Motor neuron (in vitro differentiated cells): ENCODE measurements around the gene PSMB2. TPM values are rescaled to one million over a fixed set of nuclear protein-coding genes. Genes with fewer than 3 reads are reported as not detected.

Experiments
- ATAC-seq, 8 experiments: fragments of 200-7000 bp; cut with Tn5 transposase; replicated peaks in 6 of 8; 2 replicates each; pipeline ENCODE4 v1.8.0; 2021; ENCODE audit warnings: mild to moderate bottlenecking in 8 of 8, moderate library complexity in 8 of 8
- H3K27ac ChIP-seq, 2 donors: fragments of 250-450 bp; sonication (Bioruptor Pico); 2 replicates each; pipeline ENCODE4 v1.9.0; 2021; ENCODE audit warnings: antibody characterized with exemption in 2 of 2, mild to moderate bottlenecking in 2 of 2, moderate library complexity in 1 of 2
- H3K4me1 ChIP-seq, 2 donors: fragments of 250-450 bp; sonication (Bioruptor Pico); replicated peaks in 1 of 2; 2 replicates each; pipeline ENCODE4 v1.6.1; 2021; ENCODE audit warnings: antibody characterized with exemption in 2 of 2, mild to moderate bottlenecking in 2 of 2, moderate library complexity in 1 of 2
- H3K4me3 ChIP-seq, 5 donors: fragments of 250-450 bp; sonication (Bioruptor Pico); 2 replicates each; pipeline ENCODE4 v1.9.0; 2021; ENCODE audit warnings: antibody characterized with exemption in 5 of 5, mild to moderate bottlenecking in 5 of 5, moderate library complexity in 4 of 5
- WGBS, 10 experiments: fragments of 450-650 bp; shearing (Covaris generic); methylation state at CpG; one replicate each; pipeline ENCODE4 v1.0.0; 2022; 5-methylcytosine and 5-hydroxymethylcytosine counted together
- in situ Hi-C, 9 experiments: fragments of 400-800 bp; cut with MboI; loops; one replicate each; pipeline ENCODE4 v1.15.0; 2021; ENCODE audit warnings: low sequenced_read_pairs in 9 of 9, low pct_unique_long_range_greater_than_20kb in 2 of 9; ENCODE audit not compliant: unreplicated experiment in 9 of 9
- total RNA-seq, 8 experiments: library from RNA; unstranded; fragments of 300-600 nt; gene quantifications; 2 replicates each; pipeline versions ENCODE4 v1.2.3 to v1.2.4, GENCODE V29; 2022

PSMB2 gene
- total RNA-seq, 8 experiments from 2014 or later = 50.1 to 109 (median 74.9) TPM

DNA sequence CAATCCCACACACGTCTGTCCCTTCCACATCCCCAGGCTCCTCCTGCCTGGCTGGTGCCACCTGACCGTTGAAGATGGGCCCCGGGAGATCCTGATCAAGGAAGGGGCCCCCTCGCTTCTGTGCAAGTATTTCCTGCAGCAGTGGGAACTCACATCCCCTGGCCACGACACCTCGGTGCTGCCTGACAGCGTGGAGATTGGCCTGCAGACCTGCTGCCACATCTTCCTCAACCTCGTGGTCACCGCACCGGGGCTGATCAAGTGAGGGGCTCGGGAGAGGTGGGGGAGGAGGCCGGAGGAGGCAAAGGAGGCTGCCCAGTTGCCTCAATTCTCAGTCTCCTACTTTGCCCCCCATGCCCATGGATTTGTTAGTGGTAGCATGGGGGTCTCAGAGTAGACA lies 78.2 kb downstream of the PSMB2 start:
- Histone ChIP-seq H3K4me1 (peaks cover 4 to 8% of the 10 kb centered on the region in 2 donors), H3K4me3 (no peak overlapping the region), H3K27ac (no peak overlapping the region)
- WGBS, 10 experiments = 63 to 100% (median 93%) methylated on average over 1 to 4 of the region's 12 CpGs; no CpG with 5 or more reads in 5 of the 10 experiments
- in situ Hi-C loops = loop anchor here in 5 of 9 experiments (10.0 to 25.0 kb wide), 2 partner anchors 149 to 162 kb away; partner anchors contain the start of gene C1orf216 (in 2 of the 5)
- ATAC-seq = no peak

DNA sequence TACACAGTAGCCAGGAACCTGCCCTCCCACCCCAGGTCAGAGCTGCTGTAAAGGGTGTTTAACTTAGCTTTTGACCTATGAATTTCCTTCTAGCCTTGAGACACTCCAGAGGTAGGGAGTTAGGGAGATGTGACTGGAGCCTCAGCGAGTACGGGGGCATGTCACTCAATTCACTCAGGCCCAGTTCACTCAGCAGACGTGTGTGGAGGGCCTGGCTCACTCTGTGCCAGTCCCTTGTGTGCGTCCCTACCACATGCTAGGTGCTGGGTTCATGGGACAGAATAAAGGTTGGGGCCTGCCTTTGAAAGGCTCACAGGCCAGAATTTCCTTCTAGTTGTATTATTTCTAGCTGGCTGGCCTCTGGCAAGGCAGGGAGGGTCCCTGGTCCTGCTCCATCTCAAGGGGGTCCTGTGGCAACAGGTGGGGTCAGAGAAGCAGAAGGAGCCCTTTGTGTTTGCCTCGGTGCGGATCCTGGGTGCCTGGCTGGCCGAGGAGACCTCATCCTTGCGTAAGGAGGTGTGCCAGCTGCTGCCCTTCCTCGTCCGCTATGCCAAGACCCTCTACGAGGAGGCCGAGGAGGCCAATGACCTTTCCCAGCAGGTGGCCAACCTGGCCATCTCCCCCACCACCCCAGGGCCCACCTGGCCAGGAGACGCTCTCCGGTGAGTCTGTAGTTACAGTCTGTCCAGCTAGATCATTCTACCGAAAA lies 79.2 kb downstream of the PSMB2 start:
- in situ Hi-C loops = loop anchor here in 5 of 9 experiments (10.0 to 25.0 kb wide), 2 partner anchors 150 to 163 kb away; partner anchors contain the start of gene C1orf216 (in 2 of the 5)
- WGBS, 10 experiments = 60 to 100% (median 86%) methylated on average over 1 to 13 of the region's 15 CpGs; no CpG with 5 or more reads in 3 of the 10 experiments
- Histone ChIP-seq H3K4me3 (no peak overlapping the region), H3K27ac (no peak overlapping the region), H3K4me1 (peaks cover 4 to 8% of the 10 kb centered on the region in 2 donors)
- no peak for ATAC-seq

DNA sequence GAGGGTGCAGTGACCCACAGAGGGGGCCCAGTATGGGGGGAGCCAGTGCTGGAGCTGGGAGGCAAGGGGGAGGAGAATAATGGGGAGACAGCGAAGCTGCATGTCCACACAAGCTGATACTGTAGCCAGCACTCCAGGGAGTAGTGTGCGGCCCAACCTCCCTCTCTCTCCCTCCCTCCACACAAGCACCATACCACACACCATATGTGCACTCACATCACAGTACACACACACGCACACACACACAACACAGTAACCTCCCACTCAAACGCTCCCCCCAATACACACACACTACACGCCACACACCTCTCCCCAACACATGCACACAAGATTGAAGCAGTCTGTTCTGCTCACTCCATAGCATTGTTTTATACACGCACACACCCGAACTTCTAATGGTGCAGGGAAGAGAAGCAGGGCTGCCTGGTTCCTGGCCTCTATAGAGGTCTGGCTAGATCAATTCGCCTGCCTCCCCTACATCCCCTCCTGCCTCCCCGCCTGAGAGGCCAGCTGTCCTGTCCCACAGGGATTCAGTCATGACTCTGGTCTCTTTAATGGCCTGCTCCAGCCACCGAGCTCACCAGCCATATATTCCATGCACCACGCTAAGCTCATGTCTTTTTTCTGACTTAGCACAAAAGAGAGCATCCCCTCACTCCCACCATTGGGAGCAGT lies 79.9 kb downstream of the PSMB2 start:
- Histone ChIP-seq H3K4me3 (no peak overlapping the region), H3K27ac (no peak overlapping the region), H3K4me1 (peaks cover 4 to 8% of the 10 kb centered on the region in 2 donors)
- no peak for ATAC-seq
- 71 to 94% (median 85%) methylated on average over 3 to 4 of the region's 11 CpGs; no CpG with 5 or more reads in 6 of the 10 experiments for WGBS, 10 experiments
- in situ Hi-C loops = loop anchor here in 5 of 9 experiments (10.0 to 25.0 kb wide), 2 partner anchors 151 to 163 kb away; partner anchors contain the start of gene C1orf216 (in 2 of the 5)

DNA sequence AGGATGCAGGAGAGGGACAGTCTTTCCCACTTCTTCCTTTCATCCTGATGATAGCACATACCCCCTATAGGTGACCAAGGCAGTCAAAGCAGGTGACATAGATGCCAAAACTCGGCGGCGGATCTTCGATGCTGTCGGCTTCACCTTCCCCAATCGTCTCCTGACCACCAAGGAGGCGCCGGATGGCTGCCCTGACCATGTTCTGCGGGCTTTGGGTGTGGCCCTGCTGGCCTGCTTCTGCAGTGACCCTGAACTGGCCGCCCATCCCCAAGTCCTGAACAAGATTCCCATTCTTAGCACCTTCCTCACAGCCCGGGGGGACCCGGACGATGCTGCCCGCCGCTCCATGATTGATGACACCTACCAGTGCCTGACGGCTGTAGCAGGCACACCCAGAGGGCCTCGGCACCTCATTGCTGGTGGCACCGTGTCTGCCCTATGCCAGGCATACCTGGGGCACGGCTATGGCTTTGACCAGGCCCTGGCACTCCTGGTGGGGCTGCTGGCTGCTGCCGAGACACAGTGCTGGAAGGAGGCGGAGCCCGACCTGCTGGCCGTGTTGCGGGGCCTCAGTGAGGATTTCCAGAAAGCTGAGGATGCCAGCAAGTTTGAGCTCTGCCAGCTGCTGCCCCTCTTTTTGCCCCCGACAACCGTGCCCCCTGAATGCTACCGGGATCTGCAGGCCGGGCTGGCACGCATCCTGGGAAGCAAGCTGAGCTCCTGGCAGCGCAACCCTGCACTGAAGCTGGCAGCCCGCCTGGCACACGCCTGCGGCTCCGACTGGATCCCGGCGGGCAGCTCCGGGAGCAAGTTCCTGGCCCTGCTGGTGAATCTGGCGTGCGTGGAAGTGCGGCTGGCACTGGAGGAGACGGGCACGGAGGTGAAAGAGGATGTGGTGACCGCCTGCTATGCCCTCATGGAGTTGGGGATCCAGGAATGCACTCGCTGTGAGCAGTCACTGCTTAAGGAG lies 80.8 kb downstream of the PSMB2 start:
- peaks cover 13 to 14% of the 10 kb centered on the region in 2 donors for H3K4me1 ChIP-seq
- no peak overlapping the region for H3K27ac ChIP-seq
- in situ Hi-C loops = loop anchor here in 5 of 9 experiments (10.0 to 25.0 kb wide), 2 partner anchors 152 to 164 kb away; partner anchors contain the start of gene C1orf216 (in 2 of the 5)
- no peak overlapping the region for H3K4me3 ChIP-seq
- 33 to 99% (median 90%) methylated on average over 1 to 28 of the region's 44 CpGs; no CpG with 5 or more reads in 5 of the 10 experiments for WGBS, 10 experiments
- no peak for ATAC-seq

DNA sequence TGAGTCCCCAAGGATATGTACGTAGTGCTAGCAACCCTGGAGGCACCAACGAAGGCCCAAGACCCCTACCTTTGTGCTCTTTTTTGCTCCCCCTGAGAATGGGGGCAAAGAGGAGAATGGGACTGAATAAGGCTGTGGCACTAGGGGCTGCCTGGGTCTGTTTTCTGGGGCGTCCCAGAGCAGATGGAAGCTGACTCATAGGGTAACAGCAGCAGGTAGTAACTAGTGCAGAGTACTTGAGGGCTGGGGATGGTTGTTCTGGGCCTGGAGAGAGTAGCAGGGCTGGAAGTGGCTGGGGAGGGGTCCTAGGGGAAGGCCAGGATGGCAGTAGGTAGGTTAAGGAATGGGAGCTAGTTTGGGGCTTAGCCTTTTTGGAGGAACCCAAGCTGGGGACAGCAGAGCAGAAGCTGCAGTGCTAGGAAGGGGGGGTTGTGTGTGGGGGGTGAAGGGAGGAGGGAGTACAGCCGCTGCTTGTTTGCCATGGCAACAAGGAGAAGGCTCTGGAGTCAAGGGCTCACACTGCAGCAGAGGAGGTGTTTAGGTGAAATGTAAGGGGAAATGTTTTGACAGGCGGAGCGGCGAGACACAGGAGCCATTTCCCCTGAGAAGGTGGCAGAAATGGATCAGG lies 81.9 kb downstream of the PSMB2 start:
- ATAC-seq = no peak
- peaks cover 23 to 24% of the 10 kb centered on the region in 2 donors for H3K4me1 ChIP-seq
- WGBS, 10 experiments = 50 to 100% (median 97%) methylated on average over 1 to 5 of the region's 7 CpGs; no CpG with 5 or more reads in 2 of the 10 experiments
- no peak overlapping the region for H3K27ac ChIP-seq
- in situ Hi-C loops = loop anchor here in 2 of 9 experiments (25.0 kb wide), 1 partner anchor 153 kb away; the partner anchor contains the start of gene C1orf216 (in 2 of the 2)
- H3K4me3 ChIP-seq = peak overlapping the region; percentile 68 to 93 (median 86)

DNA sequence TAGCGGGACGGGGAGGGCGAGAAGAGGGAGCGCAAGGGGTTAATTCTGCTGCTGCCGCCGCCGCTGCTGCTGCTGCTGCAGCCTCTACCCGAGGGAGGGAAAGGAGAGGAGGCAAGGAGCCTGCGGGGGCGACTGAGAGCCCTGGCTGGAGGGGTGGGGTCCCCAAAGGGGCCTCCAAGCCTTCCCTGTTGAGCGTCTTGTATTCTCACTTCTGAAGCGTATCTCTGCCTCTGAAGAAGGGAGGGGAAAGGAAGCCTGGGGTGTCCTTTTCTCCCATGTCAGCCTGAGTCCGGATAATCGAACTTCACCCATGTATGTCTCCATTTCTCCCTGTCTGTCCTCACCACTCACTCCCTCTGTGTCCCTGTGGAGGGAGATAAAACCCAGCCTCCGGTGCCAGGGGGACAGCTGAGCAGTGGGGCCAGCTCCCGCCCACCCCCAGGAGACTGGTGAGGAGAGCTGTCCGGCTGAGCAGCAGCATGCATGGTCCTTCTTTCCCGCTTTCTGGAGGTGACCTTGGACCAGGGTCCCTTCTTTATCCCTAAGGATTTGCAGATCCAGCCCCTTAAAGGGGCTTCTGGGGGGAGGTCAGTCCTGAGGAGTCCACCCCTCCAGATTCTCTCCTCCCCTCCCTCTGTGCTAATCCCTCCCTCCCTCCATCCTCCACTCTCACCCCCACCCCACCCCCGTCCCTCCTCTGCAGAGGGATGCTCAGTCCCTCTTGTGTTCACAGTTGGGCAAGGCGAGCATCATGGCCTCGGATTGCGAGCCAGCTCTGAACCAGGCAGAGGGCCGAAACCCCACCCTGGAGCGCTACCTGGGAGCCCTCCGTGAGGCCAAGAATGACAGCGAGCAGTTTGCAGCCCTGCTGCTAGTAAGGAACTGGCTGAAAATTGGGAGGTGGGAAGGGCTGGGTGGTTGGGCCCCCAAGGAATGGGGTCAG lies 82.7 kb downstream of the PSMB2 start:
- WGBS, 10 experiments = 0 to 46% (median 20%) methylated on average over 1 to 11 of the region's 26 CpGs; no CpG with 5 or more reads in 4 of the 10 experiments
- in situ Hi-C loops = loop anchor here in 2 of 9 experiments (25.0 kb wide), 1 partner anchor 154 kb away; the partner anchor contains the start of gene C1orf216 (in 2 of the 2)
- H3K4me1 ChIP-seq = peaks cover 27 to 30% of the 10 kb centered on the region in 2 donors
- peak overlapping the region; percentile 68 to 93 (median 86) for H3K4me3 ChIP-seq
- ATAC-seq = no peak
- peak overlapping the region; percentile 98 to 99 for H3K27ac ChIP-seq

DNA sequence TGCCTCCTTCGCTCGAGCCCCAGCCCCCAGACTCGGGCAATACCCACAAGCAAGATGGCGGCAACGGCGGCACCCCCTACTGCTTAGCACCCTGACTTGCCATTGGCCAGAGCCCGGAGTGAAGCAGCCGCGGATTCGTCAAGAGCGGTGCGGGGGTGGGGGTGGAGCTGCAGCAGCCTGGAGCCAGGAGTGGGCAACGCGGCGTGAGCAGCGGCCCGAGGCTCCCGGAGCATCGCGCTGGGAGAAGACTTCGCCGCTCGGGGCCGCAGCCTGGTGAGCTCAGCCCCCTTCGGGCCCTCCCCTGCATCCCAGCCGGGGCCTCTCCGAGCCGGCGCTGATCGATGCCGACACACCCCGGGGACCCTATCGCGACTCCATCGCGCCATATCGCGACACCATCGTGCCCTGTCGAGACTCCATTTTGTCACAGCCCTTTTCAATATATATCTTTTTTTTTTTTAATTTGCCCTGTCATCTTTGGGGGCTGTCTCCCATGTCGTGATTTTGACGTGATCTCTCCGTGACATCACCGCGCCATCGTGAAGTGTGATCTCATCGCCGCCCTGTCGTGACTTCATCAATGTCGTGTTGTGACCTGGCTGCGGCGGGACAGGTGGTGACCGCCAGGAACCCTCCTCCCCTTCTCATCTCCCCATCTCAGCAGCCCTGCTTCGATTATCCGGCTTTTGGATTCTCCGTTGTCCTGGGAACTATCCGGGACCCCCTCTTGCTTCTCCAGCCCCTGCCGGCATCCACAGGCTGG lies 83.5 kb downstream of the PSMB2 start, which contains the start of gene NCDN:
TSS of gene NCDN (plus strand) at position 189 of the 763 bp plus-strand sequence. CDS start at position 581, 392 bp downstream.
- 0 to 2% (median 1%) methylated on average over 5 to 41 of the region's 58 CpGs; no CpG with 5 or more reads in 4 of the 10 experiments for WGBS, 10 experiments
- Histone ChIP-seq H3K4me1 (peaks cover 27 to 30% of the 10 kb centered on the region in 2 donors), H3K4me3 (peak within 1 kb of the TSS; percentile 68 to 93 (median 86)), H3K27ac (peak within 1 kb of the TSS; percentile 98 to 99)
- ATAC-seq = peak; percentile 82 to 91 (median 85)
- in situ Hi-C loops = loop anchor here in 2 of 9 experiments (25.0 kb wide), 1 partner anchor 155 kb away; the partner anchor contains the start of gene C1orf216 (in 2 of the 2)

DNA sequence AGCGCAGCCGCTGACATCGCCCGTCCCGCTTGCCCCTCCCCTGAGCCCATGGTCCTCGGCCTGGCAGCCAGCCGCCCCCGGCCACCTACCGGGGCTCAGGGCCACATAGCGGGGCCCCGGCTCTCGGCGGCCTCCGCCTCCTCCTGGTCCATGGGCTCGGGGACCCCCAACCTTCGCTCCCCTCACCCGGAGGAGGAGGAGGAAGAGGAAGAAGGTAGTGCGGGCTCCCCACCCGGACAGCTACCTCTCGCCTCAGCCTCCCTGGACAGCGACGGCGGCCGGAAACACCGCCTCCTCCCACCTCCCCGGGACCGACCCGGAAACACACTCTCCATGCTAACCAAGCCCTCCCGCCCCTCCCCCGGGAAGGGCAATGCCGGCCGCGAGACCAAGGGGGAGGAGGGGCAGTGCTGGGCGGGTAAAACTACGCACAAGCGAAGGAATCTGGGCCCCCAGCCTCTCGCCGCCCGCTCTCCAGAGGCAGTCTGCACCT lies 84.2 kb downstream of the PSMB2 start, which contains the start of gene KIAA0319L:
TSS of gene KIAA0319L (minus strand) at position 286 of the 493 bp plus-strand sequence. CDS start 2,912 bp downstream, outside the sequence.
- Histone ChIP-seq H3K4me1 (peaks cover 27 to 30% of the 10 kb centered on the region in 2 donors), H3K4me3 (peak within 1 kb of the TSS; percentile 68 to 93 (median 86)), H3K27ac (peak within 1 kb of the TSS; percentile 98 to 99)
- 2% methylated on average over 7 of the region's 39 CpGs; no CpG with 5 or more reads in 9 of the 10 experiments for WGBS, 10 experiments
- in situ Hi-C loops = loop anchor here in 2 of 9 experiments (25.0 kb wide), 1 partner anchor 155 kb away; the partner anchor contains the start of gene C1orf216 (in 2 of the 2)
- ATAC-seq = peak; percentile 81 to 91 (median 85)

DNA sequence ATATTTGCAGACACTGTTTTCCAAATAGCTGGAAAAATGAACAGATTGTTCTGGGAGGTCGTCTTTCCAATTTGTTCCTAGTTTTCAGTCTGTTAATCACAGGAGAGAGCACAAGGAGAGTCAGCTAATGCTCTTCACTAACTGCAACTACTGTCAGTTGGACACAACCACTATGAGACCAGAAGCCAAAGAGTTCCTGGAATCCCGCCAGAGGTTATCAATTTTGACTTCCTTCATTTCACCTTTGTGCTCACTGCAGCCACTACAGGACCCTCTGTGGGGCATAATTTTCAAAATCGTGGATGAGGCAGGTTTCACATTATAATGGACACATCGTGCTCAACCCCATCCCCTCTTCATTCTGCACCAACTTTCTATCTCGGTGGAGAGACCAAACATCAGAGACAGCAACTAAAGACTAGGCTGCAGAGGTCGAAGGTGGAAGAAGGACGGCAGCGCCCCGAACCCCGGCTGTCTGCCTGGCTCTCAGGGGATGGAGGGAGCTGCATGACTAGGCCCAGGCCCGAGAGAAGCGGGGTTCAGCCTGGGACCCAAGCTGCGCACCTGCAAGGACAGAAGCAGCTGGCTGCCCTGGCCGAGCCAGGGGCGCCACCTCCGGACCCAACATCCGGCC lies 84.7 kb downstream of the PSMB2 start:
- in situ Hi-C loops = loop anchor here in 2 of 9 experiments (25.0 kb wide), 1 partner anchor 156 kb away; the partner anchor contains the start of gene C1orf216 (in 2 of the 2)
- 0 to 10% (median 0%) methylated on average over 1 to 12 of the region's 17 CpGs; no CpG with 5 or more reads in 3 of the 10 experiments for WGBS, 10 experiments
- peaks cover 27 to 30% of the 10 kb centered on the region in 2 donors for H3K4me1 ChIP-seq
- peak overlapping the region; percentile 98 to 99 for H3K27ac ChIP-seq
- no peak for ATAC-seq
- peak overlapping the region; percentile 68 to 93 (median 86) for H3K4me3 ChIP-seq
